ENCODE measurements around the gene RPS10. TPM values are rescaled to one million over a fixed set of nuclear protein-coding genes. Genes with fewer than 3 reads are reported as not detected.

The RPS10 gene
- total RNA-seq, result 542 TPM
- long read RNA-seq, transcript RPS10-206 (6 exons, 781 nt), result minor isoform, 7 of 79 reads
- long read RNA-seq, transcript RPS10-209 (6 exons, 588 nt), result major isoform, 64 of 79 reads
- long read RNA-seq, partial matches to known transcripts, result 6 of 79 reads
- long read RNA-seq, other reads (novel, unspliced or antisense), result 1 of 79 reads

DNA sequence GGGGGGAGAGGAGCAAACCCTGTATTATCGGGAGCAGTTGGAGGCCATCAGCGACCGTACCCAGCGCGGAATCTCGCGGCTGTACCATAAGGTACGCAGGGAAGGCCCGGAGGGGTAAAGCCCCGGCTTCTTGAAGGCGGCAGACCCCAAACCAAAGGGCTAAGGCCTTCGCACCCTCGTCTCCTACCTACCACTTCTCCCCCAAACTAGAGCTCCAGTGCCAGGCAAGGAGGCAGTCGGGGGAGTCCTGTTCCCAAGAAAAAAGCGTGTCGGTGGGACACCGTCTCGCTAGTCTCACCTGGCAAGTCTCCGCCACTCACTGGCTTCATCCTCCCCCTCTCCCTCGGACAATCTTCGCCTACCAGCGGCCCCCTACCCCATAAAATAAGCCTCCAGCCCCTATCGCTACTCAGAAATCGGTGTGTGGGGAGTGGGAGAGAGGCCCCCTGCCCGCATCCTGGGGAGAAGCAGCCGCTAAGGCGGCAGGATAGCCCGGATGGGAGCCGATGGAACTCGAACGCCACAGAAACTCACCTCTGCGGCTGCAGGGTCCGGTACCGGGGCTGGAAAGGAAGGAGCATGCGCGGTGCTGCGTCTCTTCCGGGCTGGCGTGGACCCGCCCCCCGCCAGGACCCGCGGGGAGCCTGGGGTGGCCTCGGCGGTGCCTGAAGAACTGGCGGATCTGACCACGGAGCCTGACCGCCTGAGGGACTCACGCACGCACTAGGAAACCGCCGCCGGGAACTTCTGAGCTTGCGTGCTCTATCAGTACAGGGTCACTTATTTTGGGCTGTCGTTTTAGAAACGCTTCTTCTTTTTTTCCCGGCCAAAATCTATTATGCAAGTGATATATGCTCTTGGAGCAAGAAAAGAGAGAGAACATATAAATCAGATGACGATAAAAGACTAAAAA, at the start of gene RPS10:
Gene RPS10 (minus strand): TSS at position 572 of the 913 bp plus-strand sequence. CDS start 848 bp downstream, outside the sequence.
- peak; percentile 98 for DNase-seq (ENCODE audit: low spot score)
- intact Hi-C loops (cut with DNase I), result loop anchor here (5.0 kb wide), 1 partner anchor 638 kb away; the partner anchor contains the start of gene LEMD2

DNA sequence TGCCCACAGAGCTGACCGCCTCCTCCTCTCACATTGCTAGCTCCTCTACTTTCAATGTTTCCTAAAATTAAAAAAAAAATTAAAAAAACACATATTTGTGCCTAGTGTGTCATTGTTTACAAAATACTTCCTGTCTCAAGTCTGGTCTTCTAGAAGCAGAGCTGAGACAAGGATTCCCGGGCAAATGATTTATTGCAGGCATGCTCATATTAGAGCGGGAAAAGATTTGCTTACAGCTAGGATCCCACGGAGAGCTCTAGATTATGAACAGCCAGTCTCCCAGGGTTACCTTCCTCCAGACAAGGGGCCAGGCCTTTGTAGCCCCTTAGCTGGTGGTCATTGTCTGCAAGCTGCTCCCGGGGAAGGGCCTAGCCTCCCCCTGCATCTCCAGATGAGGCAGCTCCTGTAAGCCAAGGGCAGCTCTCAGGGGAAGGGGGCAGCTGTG, 49.4 kb upstream of the RPS10 start:
- DNase-seq (ENCODE audit: low spot score), result no peak
- intact Hi-C loops (cut with DNase I), result no loop called here

DNA sequence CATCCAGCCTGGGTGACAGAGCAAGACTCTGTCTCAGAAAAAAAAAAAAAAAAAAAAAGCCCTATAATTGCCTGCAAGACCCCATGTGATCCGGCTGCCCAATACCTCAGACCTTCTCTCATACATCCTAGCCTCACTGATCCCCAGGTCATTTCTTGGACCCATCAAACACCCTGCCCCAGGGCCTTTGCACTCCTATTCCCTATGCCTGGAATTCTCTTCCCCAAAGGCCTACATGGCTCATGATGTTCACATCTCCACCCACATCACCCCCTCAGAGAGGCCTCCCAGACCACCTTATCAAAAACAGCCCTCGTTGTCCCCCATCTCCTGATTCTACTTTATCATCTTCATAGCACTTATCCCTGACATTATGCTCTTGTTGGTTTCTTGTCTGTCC, 48.9 kb upstream of the RPS10 start:
- intact Hi-C loops (cut with DNase I), result no loop called here

DNA sequence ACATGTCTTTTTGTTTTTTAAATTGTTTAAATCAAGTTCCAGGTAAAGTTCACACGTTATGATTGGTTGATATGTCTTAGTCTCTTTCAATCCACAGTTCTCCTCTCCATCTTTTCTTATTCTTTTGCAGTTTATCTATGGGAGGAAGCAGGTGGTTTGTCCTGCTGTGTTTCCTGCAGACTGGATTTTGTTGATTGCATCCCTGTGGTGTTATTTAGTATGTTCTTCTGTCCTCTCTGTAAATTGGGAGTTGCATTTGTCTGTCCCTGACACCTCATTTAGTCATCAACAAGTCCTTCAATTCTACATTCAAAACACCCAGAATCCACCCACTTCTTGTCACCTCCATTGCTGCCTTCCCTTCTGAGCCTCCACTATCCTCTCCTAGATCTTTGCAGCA, 48.1 kb upstream of the RPS10 start:
- no peak for DNase-seq (ENCODE audit: low spot score)
- intact Hi-C loops (cut with DNase I), result no loop called here

More for the DNA sequence above, 48.9 kb upstream of the RPS10 start:
- DNase-seq (ENCODE audit: low spot score), result no peak

DNA sequence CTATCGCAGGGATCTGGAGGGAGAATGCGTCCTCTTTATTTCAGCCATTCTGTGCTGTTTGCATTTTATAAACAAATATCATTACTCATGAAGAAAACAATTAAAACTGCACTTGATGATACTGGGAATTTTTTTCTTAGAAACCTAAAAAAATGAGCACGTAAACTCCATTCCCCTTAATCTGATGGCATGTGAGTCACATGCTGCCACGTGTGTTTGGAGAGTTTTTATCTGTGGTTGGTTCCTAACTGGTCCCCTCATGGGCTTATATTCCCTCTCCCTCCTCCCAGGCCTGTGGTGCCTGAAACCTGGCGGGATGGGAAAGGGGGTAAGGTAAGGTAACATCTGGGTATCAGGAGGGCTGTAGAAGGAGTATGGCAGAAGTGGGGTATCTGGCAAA, 46.6 kb upstream of the RPS10 start:
- intact Hi-C loops (cut with DNase I), result no loop called here
- no peak for DNase-seq (ENCODE audit: low spot score)

DNA sequence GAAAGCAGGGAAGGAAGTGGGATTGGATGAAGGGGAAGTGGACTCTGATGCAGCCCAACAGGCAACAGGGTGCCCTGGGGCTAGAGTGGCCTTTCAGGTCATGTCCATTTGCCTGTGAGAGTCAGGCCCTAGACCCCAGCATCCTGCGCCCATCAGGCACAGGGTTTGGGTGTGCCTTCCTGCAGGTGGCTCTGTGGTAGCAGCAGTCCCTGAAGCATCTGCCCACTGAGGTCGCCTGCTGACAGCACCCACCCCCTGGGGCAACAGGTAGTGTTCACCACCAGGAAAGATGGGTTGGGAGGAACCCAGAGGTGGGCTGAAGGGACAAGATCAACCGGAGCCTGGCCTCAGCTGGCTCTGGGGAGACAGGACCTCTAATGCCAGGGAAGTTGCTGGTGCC, 43.6 kb upstream of the RPS10 start:
- intact Hi-C loops (cut with DNase I), result no loop called here

DNA sequence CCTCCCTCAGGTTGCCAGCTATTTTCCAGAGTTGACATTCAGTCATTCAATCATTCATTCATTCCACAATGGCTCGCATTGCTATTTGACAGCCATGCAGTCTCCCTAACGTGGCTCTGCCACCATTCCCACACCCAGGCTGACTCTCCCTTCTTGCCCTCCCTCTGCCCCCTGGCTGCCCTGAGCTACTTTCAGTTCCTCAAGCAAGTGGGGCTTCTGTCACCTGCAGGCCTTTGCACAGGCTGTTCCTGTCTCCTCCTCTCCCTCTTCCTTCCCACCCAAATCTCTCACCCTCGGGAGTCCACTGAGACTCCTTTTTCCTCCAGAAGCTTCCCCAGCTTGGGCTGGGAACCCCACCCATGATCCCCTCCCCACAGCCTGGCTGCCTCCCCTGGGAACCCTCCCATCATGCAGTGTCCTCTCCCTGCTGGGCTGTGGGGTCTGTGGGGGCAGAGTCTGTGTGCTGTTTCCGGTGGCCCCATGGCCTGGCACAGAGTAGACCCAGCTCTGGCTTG, 42.6 kb upstream of the RPS10 start:
- intact Hi-C loops (cut with DNase I), result no loop called here
- no peak for DNase-seq (ENCODE audit: low spot score)

More for the DNA sequence above, 43.6 kb upstream of the RPS10 start:
- DNase-seq (ENCODE audit: low spot score), result no peak

DNA sequence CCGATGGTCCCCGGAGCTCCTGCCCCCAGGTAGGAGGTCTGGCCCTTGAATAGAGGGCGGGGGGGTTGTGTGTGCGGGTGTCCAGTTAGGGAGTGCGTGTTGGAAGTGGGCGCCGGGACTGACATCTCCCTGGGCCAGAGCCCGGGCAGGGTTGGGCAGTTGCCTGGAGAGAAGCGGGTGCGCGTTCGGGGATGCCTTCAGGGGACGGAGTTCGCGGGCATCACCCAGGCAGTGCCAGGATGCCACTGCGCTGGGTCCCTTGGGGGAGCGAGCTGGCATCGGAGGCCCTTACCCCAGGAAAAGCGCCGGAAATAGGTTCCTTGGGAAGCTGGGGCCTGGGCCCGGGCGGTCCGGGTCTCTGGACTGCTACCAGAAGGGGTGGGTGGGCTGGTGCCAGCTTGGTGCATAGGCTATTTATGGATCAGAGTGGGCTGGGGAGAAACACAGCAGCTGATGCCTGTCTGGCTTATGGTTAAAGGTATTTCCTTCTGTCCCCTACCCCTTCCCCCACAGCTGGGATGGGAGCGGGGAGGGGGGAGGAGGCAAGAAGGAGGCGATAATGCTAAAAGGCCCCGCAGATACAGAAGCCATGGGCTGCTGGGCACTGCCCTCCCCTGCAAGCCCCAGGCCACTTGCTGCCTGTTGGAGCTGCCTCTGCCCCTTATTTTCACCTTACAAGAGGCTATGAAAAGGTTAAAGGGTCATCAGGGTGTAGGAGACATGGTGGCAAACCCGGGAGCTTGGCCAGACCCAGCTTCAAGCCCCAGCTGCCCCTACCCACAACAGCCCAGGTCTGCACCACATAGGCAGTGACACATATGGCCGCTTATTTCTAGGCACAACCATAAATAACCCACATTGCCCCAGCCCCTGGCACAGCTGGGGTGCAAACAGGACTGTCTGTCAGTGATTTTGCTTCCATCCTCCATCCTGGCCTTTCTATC, 40.6 kb upstream of the RPS10 start:
- no peak for DNase-seq (ENCODE audit: low spot score)
- intact Hi-C loops (cut with DNase I), result no loop called here

DNA sequence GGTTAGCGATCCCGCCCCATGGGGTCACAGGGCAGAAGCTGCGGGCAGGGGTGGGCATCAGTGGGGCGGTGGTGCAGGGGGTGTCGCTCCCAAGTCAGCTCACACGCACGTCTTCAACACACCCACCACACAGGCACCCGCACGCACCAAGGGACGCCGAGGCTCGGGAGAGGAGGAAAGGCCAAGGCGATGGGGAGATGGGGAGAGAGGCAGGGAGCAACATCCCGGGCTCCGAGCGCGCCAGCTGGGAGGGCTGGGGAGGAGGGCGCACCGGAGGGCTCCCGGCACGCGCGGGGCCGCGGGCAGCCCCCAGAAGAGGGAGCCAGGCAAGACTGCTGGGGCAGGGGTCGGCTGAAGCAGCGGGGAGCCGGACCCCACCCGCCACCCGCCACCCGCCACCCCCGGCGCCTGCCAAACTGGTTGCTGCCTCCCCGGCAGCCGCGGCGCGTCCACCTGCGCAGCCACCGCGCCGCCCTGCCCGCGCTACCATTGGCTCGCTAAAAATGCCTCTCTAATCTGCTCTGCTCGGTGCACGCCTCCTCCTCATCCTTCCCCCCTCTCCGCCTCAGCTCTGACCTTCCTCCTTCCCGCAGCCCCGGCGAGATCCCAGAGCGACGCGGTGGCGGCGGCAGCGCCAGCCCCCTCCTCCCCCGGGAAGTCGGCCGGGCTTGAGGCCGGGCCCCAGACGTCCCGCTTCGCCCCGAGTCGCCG, 39.8 kb upstream of the RPS10 start, which contains the start of gene PACSIN1:
Gene PACSIN1 (plus strand): TSS at position 546 of the 711 bp plus-strand sequence. CDS start 60,230 bp downstream, outside the sequence.
- intact Hi-C loops (cut with DNase I), result no loop called here

DNA sequence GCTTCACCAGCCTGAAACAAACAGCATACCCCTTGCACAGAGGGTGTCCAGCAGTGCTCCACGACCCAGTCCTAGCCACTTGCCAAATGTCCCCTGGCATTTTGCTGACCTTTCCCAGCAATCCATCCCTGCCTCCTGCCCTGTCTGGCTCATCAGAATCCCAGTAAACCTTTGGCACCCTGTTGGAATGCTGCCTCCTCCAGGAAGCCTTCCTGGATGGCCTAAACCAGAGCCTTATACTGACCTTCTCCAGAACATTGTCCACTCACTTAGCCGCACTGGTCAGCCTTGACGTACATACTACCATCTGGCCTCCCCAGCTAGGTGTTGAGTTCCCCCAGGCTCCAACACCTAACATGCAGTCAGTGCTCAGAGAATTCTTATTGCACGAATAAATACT, 38.0 kb upstream of the RPS10 start:
- intact Hi-C loops (cut with DNase I), result no loop called here
- DNase-seq (ENCODE audit: low spot score), result no peak

More for the DNA sequence above, 39.8 kb upstream of the RPS10 start, which contains the start of gene PACSIN1:
- no peak for DNase-seq (ENCODE audit: low spot score)

DNA sequence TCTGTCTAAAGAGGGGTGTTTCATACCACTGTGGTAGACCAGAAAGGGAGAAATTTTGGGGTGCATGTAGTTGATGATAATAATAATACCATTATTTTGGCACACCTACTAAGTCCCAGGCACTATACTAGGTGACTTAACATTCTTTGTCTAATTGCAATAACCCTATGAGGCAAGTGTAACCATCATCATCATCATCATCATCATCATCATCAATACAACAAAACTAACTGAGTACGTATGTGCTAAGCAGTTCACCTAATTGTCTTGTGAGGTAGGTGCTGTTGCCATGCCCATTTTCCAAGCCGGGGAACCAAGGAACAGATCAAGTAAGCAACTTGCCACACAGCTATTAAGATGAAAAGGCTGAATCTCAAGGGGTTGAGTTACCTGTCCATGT, 37.4 kb upstream of the RPS10 start:
- no peak for DNase-seq (ENCODE audit: low spot score)
- intact Hi-C loops (cut with DNase I), result no loop called here

DNA sequence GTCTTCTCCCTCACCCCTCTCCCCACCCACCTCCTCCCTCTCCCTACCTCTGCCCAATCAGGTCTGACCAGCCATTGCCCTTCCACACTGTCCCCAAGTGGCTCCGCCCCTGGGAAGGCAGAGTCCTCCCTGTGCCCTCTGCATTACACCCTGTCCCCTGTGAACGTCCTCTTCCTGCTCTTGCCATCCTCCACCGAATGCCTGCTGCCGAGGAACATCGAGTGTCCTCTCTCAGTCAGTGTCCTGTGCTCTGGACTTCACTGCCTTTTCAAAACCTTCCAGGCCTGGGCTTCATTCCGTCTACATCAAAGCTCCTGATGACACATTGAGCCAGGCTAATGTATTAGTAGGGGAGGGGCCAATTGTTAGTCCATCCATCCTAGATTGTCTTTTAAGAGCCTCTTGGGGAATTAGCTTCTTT, 36.7 kb upstream of the RPS10 start:
- intact Hi-C loops (cut with DNase I), result no loop called here
- no peak for DNase-seq (ENCODE audit: low spot score)

DNA sequence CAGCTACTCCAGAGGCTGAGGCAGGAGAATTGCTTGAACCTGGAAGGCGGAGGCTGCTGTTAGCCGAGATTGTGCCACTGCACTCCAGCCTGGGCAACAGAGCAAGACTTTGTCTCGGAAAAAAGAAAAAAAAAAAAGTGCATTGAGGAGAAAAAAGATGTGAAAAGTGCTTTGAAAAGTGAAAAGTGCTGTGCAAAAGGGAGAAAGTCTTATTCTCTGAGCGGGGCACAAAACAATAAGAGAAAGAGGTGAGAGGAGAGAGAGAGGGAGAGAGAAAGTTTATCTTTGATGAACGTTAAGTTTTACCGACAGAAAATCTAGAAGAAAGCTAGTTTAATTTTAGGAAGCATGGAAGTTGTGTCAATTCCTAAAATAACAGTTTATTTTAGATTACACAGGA, 36.1 kb upstream of the RPS10 start:
- intact Hi-C loops (cut with DNase I), result no loop called here

DNA sequence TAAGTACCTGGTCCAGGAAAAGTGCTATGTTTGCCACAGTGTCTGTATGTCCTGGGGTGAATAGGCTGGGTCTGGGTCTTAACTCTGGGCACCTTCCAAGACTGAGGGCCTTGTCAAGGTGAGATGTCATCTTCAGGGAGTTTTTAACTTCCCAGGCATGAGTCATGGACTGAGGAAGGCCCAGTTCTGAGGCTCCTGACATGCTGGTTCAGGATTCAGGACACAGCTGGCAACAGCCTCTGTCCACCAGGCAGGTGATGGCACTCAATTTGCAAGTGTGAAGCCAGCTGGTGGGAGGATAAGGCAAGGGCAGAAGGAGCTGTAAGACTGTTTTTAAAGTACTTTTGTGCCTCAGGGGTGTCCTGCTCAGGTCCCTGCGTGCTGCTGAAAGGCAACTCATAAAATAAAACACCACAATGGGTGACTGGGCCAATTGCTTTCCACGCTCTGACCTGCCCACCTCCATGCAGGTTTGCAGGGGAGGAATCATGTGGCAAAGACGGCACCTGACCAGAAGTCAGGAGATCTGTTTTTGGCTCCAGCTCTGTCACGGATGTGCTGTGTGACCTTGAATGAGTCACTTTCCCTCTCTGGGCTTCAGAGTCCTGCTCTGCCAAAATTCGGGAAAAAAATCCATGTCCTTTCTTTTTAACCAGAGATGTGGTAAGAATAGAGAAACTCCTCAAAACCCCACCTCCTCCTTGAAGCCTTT, 35.1 kb upstream of the RPS10 start:
- intact Hi-C loops (cut with DNase I), result loop anchor here (2.0 kb wide), 1 partner anchor 148 kb away; no protein-coding TSS in a partner anchor
- DNase-seq (ENCODE audit: low spot score), result no peak

More for the DNA sequence above, 36.1 kb upstream of the RPS10 start:
- DNase-seq (ENCODE audit: low spot score), result no peak

DNA sequence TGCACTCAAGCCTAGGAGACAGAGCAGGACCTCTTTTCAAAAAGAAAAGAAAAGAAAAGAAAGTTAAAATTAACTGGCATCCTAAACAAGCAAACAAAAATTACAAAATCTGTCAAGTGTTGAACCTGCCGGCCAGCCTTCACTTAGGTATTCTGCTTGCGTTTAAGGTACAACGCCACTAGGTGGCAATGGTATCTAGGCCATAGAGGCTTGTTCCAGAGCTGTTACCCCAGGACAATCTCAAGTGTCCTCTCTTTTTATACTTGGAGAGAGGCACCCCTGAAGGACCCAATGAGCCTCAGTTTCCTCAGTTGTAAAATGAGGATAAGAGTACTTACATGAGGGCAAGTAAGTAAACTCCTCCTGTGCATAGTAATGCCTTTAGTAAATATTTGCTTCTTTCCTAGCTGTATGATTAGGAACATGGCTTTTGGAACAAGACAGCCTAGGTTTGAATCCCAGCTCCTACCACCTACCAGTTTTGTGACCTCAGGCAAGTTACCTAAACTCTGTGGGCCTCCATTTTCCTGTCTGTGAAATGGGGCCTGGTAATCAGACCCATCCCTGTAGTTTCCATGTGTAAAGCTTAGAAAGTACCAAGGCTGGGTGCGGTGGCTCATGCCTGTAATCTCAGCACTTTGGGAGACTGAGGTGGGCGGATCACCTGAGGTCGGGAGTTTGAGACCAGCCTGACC, 34.2 kb upstream of the RPS10 start:
- intact Hi-C loops (cut with DNase I), result loop anchor here (2.0 kb wide), 1 partner anchor 149 kb away; no protein-coding TSS in a partner anchor
- no peak for DNase-seq (ENCODE audit: low spot score)

DNA sequence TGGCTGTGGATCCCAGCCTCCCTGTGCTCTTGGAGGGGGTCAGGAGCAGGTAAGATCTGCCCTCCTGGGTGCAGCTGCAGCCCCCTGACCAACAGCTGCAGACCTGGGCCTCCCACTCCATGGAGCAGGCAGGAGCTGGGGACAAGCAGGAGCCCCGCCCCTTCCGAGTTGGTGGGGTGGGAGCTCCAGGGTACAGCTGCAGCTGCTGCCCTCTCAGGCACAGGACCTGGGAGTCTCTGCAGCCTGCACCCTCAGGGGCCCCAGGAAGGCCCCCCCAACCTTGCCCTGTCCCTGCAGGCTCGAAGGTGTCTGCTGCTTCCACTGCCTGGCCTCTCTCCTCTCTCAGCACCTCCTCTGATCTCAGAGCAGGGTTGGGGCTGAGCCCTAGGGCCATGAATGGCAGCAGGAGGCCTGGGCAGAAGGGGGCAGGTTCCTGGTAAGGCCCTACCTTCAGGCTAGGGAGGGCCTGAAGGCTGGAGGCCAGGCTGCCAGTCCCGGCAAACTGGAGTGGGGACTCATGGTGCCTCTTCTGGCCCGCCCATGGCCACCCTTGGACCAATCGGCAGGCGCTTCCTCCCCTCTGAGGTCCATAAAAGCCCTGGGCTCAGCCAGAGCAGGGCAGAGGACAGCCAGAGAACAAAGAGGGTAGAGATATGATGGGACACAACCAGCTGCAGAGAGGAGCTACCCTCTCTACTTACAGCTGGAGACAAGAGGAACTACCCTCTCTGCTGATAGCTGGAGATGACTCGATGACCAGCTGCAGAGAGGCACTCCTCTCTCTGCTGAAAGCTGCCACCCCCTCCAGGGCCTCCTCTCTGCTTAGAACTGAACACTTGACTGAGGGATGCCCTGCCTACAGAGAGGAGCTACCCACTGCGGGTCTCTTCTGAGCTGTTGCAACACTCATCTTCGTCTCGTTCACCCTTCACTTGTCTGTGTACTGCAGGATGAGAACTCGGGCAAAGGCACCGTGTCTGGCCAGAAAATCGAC, 32.2 kb upstream of the RPS10 start:
- intact Hi-C loops (cut with DNase I), result no loop called here
- DNase-seq (ENCODE audit: low spot score), result no peak

Data from cardiac septum (tissue), 1 donor.